Hepatocyte (in vitro differentiated cells): ENCODE results near the gene KLF5.

ENCODE experiments used
- CTCF ChIP-seq: fragments of 200-600 bp; sonication (generic); IDR thresholded peaks from 2 replicates; pipeline ENCODE4 v1.5.1; 2016; ENCODE audit warnings: antibody characterized with exemption, mild to moderate bottlenecking; ENCODE audit not compliant: poor library complexity
- EZH2 ChIP-seq: fragments of 200-600 bp; sonication (generic); IDR thresholded peaks from 2 replicates; pipeline ENCODE4 v1.6.1; 2016; ENCODE audit warnings: antibody characterized with exemption, mild to moderate bottlenecking, borderline replicate concordance

DNA sequence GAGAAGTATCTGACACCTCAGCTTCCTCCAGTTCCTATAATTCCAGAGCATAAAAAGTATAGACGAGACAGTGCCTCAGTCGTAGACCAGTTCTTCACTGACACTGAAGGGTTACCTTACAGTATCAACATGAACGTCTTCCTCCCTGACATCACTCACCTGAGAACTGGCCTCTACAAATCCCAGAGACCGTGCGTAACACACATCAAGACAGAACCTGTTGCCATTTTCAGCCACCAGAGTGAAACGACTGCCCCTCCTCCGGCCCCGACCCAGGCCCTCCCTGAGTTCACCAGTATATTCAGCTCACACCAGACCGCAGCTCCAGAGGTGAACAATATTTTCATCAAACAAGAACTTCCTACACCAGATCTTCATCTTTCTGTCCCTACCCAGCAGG lies 3.1 kb downstream of the KLF5 start:
- TF ChIP-seq CTCF (no peak), EZH2 (no peak)
